ENCODE measurements around the gene LCN1.

LCN1 gene

DNA sequence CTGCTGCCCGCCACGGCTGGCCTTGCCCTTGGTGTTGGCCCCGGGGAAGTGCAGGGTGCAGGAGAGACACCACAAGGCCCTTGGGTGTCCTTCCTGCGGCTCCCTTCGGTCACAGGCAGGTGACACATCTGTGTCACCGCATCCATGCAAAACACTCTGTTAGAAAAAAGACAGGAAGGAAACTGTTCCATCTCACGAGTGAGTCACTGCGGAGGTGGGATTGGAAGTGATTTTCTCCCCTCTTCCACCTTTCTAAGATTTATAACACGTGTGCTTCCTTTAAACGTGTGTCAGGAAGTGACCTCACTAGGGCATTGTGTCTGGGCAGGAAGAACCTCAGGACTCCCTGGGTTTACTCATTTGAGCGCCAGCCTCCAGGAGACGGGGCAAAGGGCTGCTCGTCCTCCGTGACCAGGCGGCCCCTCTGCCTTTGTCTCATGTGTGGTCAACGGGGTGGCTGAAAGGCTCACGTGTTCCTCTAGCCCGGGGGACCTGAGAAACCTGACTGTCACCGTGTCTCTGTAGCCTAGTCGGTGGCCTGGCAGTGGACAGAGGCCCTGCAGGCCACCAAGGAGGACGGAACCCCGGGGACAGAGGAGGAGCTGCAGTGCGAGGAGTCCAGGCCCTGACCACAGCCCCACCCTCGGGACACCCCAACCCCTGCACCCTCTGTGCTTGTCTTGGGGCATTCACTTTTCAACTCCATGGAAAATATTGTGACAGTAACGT, 4.9 kb upstream of the LCN1 start:
- H3K27me3 ChIP-seq (ENCODE audit: insufficient read depth, poor library complexity, severe bottlenecking), result no peaks in the 10 kb centered on the region
- no peak for DNase-seq (ENCODE audit: low read depth in 1 of 2, low spot score in 1 of 2)
- H3K27ac ChIP-seq (replicated peaks), result no peak overlapping the region
- no peak overlapping the region for H3K4me3 ChIP-seq (replicated peaks; ENCODE audit: insufficient read depth, low read length)
- TF ChIP-seq GABPA (IDR thresholded peaks at IDR 0.05; ENCODE audit: low read depth) (no peak), SPI1 (IDR thresholded peaks at IDR 0.05; ENCODE audit: borderline replicate concordance, low read depth) (no peak), POLR2AphosphoS5 (IDR thresholded peaks at IDR 0.05; ENCODE audit: low read depth) (no peak)
- TF ChIP-seq, protein P1, sequence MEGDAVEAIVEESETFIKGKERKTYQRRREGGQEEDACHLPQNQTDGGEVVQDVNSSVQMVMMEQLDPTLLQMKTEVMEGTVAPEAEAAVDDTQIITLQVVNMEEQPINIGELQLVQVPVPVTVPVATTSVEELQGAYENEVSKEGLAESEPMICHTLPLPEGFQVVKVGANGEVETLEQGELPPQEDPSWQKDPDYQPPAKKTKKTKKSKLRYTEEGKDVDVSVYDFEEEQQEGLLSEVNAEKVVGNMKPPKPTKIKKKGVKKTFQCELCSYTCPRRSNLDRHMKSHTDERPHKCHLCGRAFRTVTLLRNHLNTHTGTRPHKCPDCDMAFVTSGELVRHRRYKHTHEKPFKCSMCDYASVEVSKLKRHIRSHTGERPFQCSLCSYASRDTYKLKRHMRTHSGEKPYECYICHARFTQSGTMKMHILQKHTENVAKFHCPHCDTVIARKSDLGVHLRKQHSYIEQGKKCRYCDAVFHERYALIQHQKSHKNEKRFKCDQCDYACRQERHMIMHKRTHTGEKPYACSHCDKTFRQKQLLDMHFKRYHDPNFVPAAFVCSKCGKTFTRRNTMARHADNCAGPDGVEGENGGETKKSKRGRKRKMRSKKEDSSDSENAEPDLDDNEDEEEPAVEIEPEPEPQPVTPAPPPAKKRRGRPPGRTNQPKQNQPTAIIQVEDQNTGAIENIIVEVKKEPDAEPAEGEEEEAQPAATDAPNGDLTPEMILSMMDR (IDR thresholded peaks at IDR 0.05; ENCODE audit: insufficient read depth, low read length), result no peak
- TF ChIP-seq, protein P2, sequence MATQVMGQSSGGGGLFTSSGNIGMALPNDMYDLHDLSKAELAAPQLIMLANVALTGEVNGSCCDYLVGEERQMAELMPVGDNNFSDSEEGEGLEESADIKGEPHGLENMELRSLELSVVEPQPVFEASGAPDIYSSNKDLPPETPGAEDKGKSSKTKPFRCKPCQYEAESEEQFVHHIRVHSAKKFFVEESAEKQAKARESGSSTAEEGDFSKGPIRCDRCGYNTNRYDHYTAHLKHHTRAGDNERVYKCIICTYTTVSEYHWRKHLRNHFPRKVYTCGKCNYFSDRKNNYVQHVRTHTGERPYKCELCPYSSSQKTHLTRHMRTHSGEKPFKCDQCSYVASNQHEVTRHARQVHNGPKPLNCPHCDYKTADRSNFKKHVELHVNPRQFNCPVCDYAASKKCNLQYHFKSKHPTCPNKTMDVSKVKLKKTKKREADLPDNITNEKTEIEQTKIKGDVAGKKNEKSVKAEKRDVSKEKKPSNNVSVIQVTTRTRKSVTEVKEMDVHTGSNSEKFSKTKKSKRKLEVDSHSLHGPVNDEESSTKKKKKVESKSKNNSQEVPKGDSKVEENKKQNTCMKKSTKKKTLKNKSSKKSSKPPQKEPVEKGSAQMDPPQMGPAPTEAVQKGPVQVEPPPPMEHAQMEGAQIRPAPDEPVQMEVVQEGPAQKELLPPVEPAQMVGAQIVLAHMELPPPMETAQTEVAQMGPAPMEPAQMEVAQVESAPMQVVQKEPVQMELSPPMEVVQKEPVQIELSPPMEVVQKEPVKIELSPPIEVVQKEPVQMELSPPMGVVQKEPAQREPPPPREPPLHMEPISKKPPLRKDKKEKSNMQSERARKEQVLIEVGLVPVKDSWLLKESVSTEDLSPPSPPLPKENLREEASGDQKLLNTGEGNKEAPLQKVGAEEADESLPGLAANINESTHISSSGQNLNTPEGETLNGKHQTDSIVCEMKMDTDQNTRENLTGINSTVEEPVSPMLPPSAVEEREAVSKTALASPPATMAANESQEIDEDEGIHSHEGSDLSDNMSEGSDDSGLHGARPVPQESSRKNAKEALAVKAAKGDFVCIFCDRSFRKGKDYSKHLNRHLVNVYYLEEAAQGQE (IDR thresholded peaks at IDR 0.05; ENCODE audit: insufficient replicate concordance, low read depth), result no peak

DNA sequence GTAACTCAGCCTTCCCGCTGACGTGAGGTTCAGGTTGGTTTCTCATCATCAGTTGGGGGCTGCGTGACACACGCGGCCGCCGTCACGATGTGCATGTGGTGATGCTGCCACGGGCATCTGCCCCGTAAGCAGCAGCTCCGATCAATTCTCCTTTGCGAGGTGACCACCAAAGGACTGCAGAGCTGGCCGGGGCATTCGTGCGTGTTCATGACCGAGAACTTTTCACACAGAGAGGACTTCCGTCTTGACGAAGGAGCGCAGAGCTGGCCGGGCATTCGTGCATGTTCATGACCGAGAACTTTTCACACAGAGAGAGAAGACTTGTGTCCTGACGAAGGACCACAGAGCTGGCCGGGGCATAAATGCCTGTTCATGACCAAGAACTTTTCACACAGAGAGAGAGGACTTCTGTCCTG, 3.8 kb upstream of the LCN1 start:
- Histone ChIP-seq H3K27me3 (ENCODE audit: insufficient read depth, poor library complexity, severe bottlenecking) (peaks cover 2% of the 10 kb centered on the region), H3K4me3 (replicated peaks; ENCODE audit: insufficient read depth, low read length) (no peak overlapping the region), H3K27ac (replicated peaks) (no peak overlapping the region)
- no peak for TF ChIP-seq SPI1 (IDR thresholded peaks at IDR 0.05; ENCODE audit: borderline replicate concordance, low read depth)
- DNase-seq (ENCODE audit: low read depth in 1 of 2, low spot score in 1 of 2), result no peak

DNA sequence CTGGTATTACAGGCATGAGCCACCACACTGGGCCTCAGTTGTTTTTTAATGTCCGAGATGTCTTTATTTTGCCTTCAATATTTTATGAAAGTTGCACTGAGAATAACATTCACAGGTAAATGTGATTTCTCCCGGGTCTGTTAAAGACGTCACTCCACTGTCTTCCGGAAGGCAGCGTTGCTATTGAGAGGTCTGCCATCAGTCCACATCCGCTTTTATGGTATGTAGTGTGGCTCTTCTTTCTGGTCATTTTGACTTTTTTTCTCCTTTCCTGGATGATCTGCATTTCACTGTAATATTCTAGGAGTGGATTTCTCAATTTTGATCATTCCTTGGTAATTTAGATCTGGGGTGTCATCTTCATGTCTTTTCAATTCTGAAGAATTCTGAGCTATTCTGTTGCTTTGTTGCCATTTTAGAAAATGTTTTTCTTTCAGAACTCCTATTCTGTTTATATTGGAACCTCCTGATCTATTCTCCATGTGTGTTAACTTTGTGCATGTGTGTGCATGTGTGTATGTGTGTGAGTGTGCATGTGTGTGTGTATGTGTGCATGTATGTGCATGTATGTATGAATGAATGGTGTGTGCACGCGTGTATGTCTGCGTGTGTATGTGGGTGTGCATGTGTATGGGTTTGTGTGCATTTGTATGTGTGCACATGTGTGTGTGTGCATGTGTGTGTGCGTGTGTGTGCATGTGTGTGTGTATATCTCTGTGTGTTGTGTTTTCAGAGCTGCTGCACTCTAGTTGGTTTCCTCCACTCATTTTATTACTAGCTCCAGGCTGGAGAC, 1.9 kb upstream of the LCN1 start:
- no peak overlapping the region for H3K4me3 ChIP-seq (replicated peaks; ENCODE audit: insufficient read depth, low read length)
- TF ChIP-seq SPI1 (IDR thresholded peaks at IDR 0.05; ENCODE audit: borderline replicate concordance, low read depth), result no peak
- TF ChIP-seq, protein P1 (IDR thresholded peaks at IDR 0.05; ENCODE audit: insufficient read depth, low read length), result no peak
- no peak for TF ChIP-seq GABPA (IDR thresholded peaks at IDR 0.05; ENCODE audit: low read depth)
- TF ChIP-seq POLR2AphosphoS5 (IDR thresholded peaks at IDR 0.05; ENCODE audit: low read depth), result no peak
- TF ChIP-seq, protein P2 (IDR thresholded peaks at IDR 0.05; ENCODE audit: insufficient replicate concordance, low read depth), result no peak
- H3K27me3 ChIP-seq (ENCODE audit: insufficient read depth, poor library complexity, severe bottlenecking), result peaks cover 2% of the 10 kb centered on the region
- no peak overlapping the region for H3K27ac ChIP-seq (replicated peaks)
- DNase-seq (ENCODE audit: low read depth in 1 of 2, low spot score in 1 of 2), result no peak

DNA sequence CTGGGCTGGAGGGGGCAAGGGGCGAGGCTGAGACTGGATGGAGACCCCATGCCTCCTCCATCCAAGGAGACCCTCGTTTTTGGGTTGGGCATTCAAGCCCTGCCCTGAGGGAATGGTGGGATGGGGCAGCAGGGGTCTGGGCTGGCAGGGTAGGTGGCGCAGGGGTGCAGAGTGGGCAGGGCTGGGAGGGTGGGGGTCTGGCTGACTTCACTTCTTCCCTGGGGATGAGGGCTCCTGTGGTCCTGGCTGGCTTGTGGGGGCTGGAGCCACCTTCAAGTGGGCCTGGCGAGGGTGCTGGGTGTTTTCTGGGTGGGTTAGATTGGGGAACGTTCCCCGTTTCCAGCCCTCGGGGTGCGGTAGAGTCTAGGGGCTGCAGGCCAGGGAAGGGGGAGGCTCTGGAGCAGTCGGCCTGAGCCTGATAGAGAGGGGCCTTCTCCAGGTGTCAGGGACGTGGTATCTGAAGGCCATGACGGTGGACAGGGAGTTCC, 412 bp downstream of the LCN1 start:
- H3K4me3 ChIP-seq (replicated peaks; ENCODE audit: insufficient read depth, low read length), result no peak overlapping the region
- DNase-seq (ENCODE audit: low read depth in 1 of 2, low spot score in 1 of 2), result no peak
- H3K27ac ChIP-seq (replicated peaks), result no peak overlapping the region
- no peak for TF ChIP-seq POLR2AphosphoS5 (IDR thresholded peaks at IDR 0.05; ENCODE audit: low read depth)
- TF ChIP-seq SPI1 (IDR thresholded peaks at IDR 0.05; ENCODE audit: borderline replicate concordance, low read depth), result no peak
- TF ChIP-seq, protein P2 (IDR thresholded peaks at IDR 0.05; ENCODE audit: insufficient replicate concordance, low read depth), result no peak
- TF ChIP-seq, protein P1 (IDR thresholded peaks at IDR 0.05; ENCODE audit: insufficient read depth, low read length), result no peak
- TF ChIP-seq GABPA (IDR thresholded peaks at IDR 0.05; ENCODE audit: low read depth), result no peak
- H3K27me3 ChIP-seq (ENCODE audit: insufficient read depth, poor library complexity, severe bottlenecking), result peaks cover 2% of the 10 kb centered on the region

Data from HL-60 (cell line).